A673 (cell line): ENCODE data around the gene SENP2. TPM values are rescaled to one million over a fixed set of nuclear protein-coding genes. Genes with fewer than 3 reads are reported as not detected.
A peak's percentile ranks its signal among the peaks of the same experiment; 100 is the strongest.

Experiments
- BruUV-seq: library from RNA; stranded (reverse); fragments of 400-500 nt; replicated peaks from 2 replicates; lab custom pipeline; 2021; lab: Mats Ljungman, UMichigan
- CTCF ChIA-PET: fragments of 300-600 bp; sonication (Branson Sonifier 250); formaldehyde crosslinking; loops from one replicate; lab custom pipeline; 2022; ENCODE audit warnings: antibody characterized with exemption; lab: Charles Lee
- POLR2A ChIA-PET: fragments of 300-600 bp; sonication (Branson Sonifier 250); formaldehyde crosslinking; loops from one replicate; lab custom pipeline; 2022; ENCODE audit warnings: antibody characterized with exemption; ENCODE audit not compliant: low non-redundant PET; lab: Charles Lee
- DNase-seq: peaks from one replicate; pipeline ENCODE4 v3.0.0-alpha.2; 2015; ENCODE audit warnings: low spot score
- H3K27ac ChIP-seq: fragments of 200-600 bp; sonication (generic); 2 replicates; pipeline ENCODE4 v1.5.1; 2016; ENCODE audit warnings: mixed run types, low read depth, mild to moderate bottlenecking, mixed read lengths, antibody characterized with exemption, low read length; ENCODE audit not compliant: poor library complexity, severe bottlenecking
- H3K27me3 ChIP-seq: fragments of 200-600 bp; sonication (generic); replicated peaks from 2 replicates; pipeline ENCODE4 v1.6.1; 2017; ENCODE audit warnings: mixed run types, low read depth, mild to moderate bottlenecking, mixed read lengths, antibody characterized with exemption, low read length; ENCODE audit not compliant: insufficient read depth, poor library complexity
- H3K36me3 ChIP-seq: fragments of 200-600 bp; sonication (generic); 2 replicates; pipeline ENCODE4 v1.6.1; 2016; ENCODE audit warnings: mixed run types, mild to moderate bottlenecking, mixed read lengths, antibody characterized with exemption, low read length; ENCODE audit not compliant: insufficient read depth, poor library complexity, severe bottlenecking
- H3K4me1 ChIP-seq: fragments of 200-600 bp; sonication (generic); 2 replicates; pipeline ENCODE4 v1.6.1; 2017; ENCODE audit warnings: mixed run types, mild to moderate bottlenecking, mixed read lengths, antibody characterized with exemption, low read length; ENCODE audit not compliant: insufficient read depth, poor library complexity, severe bottlenecking
- H3K4me3 ChIP-seq: fragments of 200-600 bp; sonication (generic); 2 replicates; pipeline ENCODE4 v1.5.1; 2016; ENCODE audit warnings: low read depth, mixed run types, mild to moderate bottlenecking, mixed read lengths, low read length; ENCODE audit not compliant: poor library complexity, severe bottlenecking
- H3K9me3 ChIP-seq: fragments of 200-600 bp; sonication (generic); 2 replicates; pipeline ENCODE4 v1.6.1; 2016; ENCODE audit warnings: mixed run types, low read depth, mild to moderate bottlenecking, mixed read lengths, antibody characterized with exemption, low read length; ENCODE audit not compliant: poor library complexity, severe bottlenecking
- CTCF ChIP-seq: fragments of 300-800, 200-600 bp; sonication (generic); conservative IDR thresholded peaks from 2 replicates; pipeline ENCODE4 v1.5.1; 2017; ENCODE audit warnings: low read depth, mild to moderate bottlenecking, antibody characterized with exemption, low read length, moderate library complexity, mixed read lengths
- EZH2 ChIP-seq: fragments of 200-600 bp; sonication (generic); IDR thresholded peaks from 2 replicates; pipeline ENCODE4 v1.6.1; 2017; ENCODE audit warnings: borderline replicate concordance, low read depth, mild to moderate bottlenecking, mixed read lengths, antibody characterized with exemption, low read length; ENCODE audit not compliant: poor library complexity, severe bottlenecking
- intact Hi-C: fragments of 100-400 bp; cut with micrococcal nuclease; formaldehyde crosslinking; loops from one replicate; pipeline ENCODE4 v1.10.0; 2022; ENCODE audit not compliant: unreplicated experiment
- total RNA-seq: library from RNA; stranded (reverse); gene quantifications from 2 replicates; pipeline ENCODE4 v1.2.3, GENCODE V29; 2021

The SENP2 gene
- total RNA-seq, 1 experiment from 2014 or later = 43.4 TPM

- Histone ChIP-seq H3K27me3 (no peaks in the 10 kb centered on the region), H3K27ac (no peak overlapping the region), H3K4me3 (no peak overlapping the region), H3K36me3 (no peaks in the 10 kb centered on the region), H3K4me1 (peaks cover 17% of the 10 kb centered on the region), H3K9me3 (no peaks in the 10 kb centered on the region)
- TF ChIP-seq CTCF = no peak
- TF ChIP-seq EZH2 = no peak
- DNase-seq = no peak
- ChIA-PET CTCF (no interaction called here), POLR2A (no interaction called here)
- intact Hi-C loops = no loop called here
- no TSS peak for BruUV-seq
These were observed 46.2 kb upstream of the SENP2 start for GRCh38 chr3:185539934-185540333.

- no peak for DNase-seq
- Histone ChIP-seq H3K9me3 (no peaks in the 10 kb centered on the region), H3K36me3 (no peaks in the 10 kb centered on the region), H3K27ac (no peak overlapping the region), H3K4me1 (peaks cover 24% of the 10 kb centered on the region), H3K27me3 (no peaks in the 10 kb centered on the region), H3K4me3 (no peak overlapping the region)
- no TSS peak for BruUV-seq
- intact Hi-C loops = no loop called here
- POLR2A ChIA-PET = no interaction called here
- TF ChIP-seq CTCF = no peak
- no peak for TF ChIP-seq EZH2
- CTCF ChIA-PET = no interaction called here
These were observed 45.4 kb upstream of the SENP2 start for GRCh38 chr3:185540695-185541094.

GRCh38 chr3:185549122-185549521 lies 37.0 kb upstream of the SENP2 start:
- H3K9me3 ChIP-seq = no peaks in the 10 kb centered on the region
- ChIA-PET CTCF (interaction anchor here (0.7 kb wide), 1 partner anchor 123 kb away, joined by 3 read pairs; no protein-coding TSS in a partner anchor), POLR2A (no interaction called here)
- H3K27me3 ChIP-seq = no peaks in the 10 kb centered on the region
- BruUV-seq = no TSS peak
- no peak overlapping the region for H3K4me3 ChIP-seq
- DNase-seq = peak; percentile 92
- TF ChIP-seq CTCF (no peak), EZH2 (no peak)
- intact Hi-C loops = no loop called here
- peak overlapping the region; percentile 63 for H3K27ac ChIP-seq
- H3K4me1 ChIP-seq = peaks cover 29% of the 10 kb centered on the region
- no peaks in the 10 kb centered on the region for H3K36me3 ChIP-seq
